Measurements from ENCODE around the gene EPHA3.

DNA sequence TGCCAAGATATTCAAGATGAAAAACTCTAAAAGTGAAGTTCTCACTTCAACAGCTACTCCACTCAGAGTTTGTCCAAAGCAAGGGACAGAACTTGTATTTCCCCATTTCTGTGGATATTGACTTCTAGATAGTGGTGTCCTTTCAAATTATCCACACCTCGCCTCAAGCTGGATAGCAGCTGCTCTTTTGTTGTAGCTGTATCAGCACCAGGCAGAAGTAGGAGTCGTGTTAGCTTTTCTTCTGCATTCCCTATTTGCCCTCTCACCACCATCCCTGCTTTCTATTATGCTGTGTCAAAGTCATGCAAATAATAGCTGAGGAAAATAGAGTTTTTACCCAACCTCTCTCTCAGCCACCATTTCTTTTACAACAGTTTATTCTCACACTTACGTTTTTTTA, 303.8 kb downstream of the EPHA3 start:
- TF ChIP-seq, protein P1, sequence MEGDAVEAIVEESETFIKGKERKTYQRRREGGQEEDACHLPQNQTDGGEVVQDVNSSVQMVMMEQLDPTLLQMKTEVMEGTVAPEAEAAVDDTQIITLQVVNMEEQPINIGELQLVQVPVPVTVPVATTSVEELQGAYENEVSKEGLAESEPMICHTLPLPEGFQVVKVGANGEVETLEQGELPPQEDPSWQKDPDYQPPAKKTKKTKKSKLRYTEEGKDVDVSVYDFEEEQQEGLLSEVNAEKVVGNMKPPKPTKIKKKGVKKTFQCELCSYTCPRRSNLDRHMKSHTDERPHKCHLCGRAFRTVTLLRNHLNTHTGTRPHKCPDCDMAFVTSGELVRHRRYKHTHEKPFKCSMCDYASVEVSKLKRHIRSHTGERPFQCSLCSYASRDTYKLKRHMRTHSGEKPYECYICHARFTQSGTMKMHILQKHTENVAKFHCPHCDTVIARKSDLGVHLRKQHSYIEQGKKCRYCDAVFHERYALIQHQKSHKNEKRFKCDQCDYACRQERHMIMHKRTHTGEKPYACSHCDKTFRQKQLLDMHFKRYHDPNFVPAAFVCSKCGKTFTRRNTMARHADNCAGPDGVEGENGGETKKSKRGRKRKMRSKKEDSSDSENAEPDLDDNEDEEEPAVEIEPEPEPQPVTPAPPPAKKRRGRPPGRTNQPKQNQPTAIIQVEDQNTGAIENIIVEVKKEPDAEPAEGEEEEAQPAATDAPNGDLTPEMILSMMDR (IDR thresholded peaks at IDR 0.05): no peak
- TF ChIP-seq, protein P2, sequence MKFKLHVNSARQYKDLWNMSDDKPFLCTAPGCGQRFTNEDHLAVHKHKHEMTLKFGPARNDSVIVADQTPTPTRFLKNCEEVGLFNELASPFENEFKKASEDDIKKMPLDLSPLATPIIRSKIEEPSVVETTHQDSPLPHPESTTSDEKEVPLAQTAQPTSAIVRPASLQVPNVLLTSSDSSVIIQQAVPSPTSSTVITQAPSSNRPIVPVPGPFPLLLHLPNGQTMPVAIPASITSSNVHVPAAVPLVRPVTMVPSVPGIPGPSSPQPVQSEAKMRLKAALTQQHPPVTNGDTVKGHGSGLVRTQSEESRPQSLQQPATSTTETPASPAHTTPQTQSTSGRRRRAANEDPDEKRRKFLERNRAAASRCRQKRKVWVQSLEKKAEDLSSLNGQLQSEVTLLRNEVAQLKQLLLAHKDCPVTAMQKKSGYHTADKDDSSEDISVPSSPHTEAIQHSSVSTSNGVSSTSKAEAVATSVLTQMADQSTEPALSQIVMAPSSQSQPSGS (CRISPR knock-in tag; IDR thresholded peaks at IDR 0.05; ENCODE audit: borderline replicate concordance, low read depth): no peak
- TF ChIP-seq CREB1 (CRISPR knock-in tag; IDR thresholded peaks at IDR 0.05) (no peak), JUN (CRISPR knock-in tag; IDR thresholded peaks at IDR 0.05) (no peak)

Measured in WTC11 (cell line).